ENCODE measurements around the gene MRM2.

DNA sequence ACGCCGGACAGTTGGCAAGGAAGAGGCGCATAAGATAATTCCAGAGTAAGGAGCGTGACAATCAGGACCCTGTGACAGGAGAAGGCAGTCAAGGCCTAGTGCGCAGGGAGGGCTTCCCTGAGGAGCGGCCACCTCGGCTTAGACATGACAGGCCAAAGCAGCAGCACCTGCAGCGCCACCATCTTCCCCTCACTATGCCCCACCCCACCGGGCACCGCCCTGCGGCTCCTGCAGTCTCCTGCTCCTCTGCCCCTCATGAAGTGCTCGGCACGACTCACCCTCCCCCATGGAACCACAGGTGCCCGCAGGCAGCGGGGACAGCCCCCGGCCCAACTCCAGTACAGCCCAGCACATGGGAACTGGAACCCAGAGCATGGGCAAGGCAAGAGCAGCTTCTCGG lies 21.1 kb downstream of the MRM2 start:
- TF ChIP-seq, protein P1, sequence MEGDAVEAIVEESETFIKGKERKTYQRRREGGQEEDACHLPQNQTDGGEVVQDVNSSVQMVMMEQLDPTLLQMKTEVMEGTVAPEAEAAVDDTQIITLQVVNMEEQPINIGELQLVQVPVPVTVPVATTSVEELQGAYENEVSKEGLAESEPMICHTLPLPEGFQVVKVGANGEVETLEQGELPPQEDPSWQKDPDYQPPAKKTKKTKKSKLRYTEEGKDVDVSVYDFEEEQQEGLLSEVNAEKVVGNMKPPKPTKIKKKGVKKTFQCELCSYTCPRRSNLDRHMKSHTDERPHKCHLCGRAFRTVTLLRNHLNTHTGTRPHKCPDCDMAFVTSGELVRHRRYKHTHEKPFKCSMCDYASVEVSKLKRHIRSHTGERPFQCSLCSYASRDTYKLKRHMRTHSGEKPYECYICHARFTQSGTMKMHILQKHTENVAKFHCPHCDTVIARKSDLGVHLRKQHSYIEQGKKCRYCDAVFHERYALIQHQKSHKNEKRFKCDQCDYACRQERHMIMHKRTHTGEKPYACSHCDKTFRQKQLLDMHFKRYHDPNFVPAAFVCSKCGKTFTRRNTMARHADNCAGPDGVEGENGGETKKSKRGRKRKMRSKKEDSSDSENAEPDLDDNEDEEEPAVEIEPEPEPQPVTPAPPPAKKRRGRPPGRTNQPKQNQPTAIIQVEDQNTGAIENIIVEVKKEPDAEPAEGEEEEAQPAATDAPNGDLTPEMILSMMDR (IDR thresholded peaks at IDR 0.05; ENCODE audit: low read length), result no peak
- no peak for TF ChIP-seq EZH2 (optimal IDR thresholded peaks at IDR 0.05; ENCODE audit: low read depth, low read length)
